Esophagus squamous epithelium (tissue), 4 donors: ENCODE measurements around the gene PRSS57.

ENCODE experiments used
- CTCF ChIP-seq, 6 experiments: fragments of 450-650 bp in 4 of 6; fragments of 200-600 bp in 2 of 6; sonication (generic) in 2 of 6; IDR thresholded peaks; one replicate each; pipeline ENCODE4 v1.5.1; 2016 to 2019; ENCODE audit warnings: antibody characterized with exemption in 6 of 6, mild to moderate bottlenecking in 4 of 6, moderate library complexity in 4 of 6
- POLR2A ChIP-seq, 4 donors: fragments of 450-650 bp; IDR thresholded peaks; one replicate each; pipeline ENCODE4 v1.6.1; 2017; ENCODE audit warnings: antibody characterized with exemption in 4 of 4, mild to moderate bottlenecking in 4 of 4, moderate library complexity in 3 of 4

- TF ChIP-seq CTCF (IDR thresholded peaks at IDR 0.05) (no peak), POLR2A (IDR thresholded peaks at IDR 0.05) (no peak)
Measured at GRCh38 chr19:650121-650520, 45.1 kb downstream of the PRSS57 start.
